A549 treated with CpdA at 1 μM for 4 hours (cell line): Measurements from ENCODE around the gene SDHAF1. TPM values are rescaled to one million over a fixed set of nuclear protein-coding genes. Genes with fewer than 3 reads are reported as not detected.

Experiments
- total RNA-seq: library from RNA; stranded (reverse); fragments of 200-300 nt; extraction: Qiagen RNA extraction; gene quantifications from 5 replicates; pipeline ENCODE4 v1.2.3, GENCODE V29; 2022; ENCODE audit warnings: low read depth

SDHAF1 gene
- 30.3 to 52.4 TPM (median 46.9 TPM) in 5 replicates for total RNA-seq

DNA sequence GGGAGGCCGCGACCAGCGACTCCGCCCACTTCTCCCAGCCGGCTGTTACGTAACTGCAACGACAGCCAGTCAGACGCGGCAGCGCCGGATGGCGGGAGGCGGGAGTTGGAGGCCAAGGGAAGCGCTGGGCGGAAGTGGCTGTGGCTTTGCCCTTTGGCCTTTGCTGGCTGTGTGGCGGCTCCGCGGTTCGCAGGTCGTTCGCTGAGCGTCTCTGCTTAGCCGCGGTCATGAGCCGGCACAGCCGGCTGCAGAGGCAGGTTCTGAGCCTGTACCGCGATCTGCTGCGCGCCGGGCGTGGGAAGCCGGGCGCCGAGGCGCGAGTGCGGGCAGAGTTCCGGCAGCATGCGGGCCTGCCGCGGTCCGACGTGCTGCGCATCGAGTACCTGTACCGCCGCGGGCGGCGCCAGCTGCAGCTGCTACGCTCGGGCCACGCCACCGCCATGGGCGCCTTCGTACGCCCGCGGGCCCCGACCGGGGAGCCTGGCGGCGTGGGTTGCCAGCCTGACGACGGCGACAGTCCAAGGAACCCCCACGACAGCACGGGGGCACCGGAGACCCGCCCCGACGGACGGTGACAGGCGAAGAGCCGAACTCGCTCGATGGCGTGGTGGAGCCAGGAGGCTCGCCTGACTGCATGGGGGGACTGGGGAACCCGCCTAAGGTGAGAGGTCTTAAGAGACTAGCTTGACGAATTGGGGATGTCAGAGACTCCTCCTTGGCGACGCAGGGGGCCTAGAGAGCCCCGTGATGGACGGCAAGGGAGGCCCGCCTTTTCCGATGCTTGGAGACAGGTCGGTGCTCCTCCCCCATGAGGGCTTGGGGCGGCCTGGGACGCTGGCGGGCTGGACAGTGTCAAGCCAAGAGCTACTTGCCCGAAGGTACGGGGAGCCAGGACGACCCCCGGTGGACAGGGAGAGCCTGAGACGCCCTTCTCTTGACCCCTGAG is at the start of gene SDHAF1:
SDHAF1 (plus strand) TSS at position 141 of the 946 bp plus-strand sequence; CDS start at position 228, 87 bp downstream.

DNA sequence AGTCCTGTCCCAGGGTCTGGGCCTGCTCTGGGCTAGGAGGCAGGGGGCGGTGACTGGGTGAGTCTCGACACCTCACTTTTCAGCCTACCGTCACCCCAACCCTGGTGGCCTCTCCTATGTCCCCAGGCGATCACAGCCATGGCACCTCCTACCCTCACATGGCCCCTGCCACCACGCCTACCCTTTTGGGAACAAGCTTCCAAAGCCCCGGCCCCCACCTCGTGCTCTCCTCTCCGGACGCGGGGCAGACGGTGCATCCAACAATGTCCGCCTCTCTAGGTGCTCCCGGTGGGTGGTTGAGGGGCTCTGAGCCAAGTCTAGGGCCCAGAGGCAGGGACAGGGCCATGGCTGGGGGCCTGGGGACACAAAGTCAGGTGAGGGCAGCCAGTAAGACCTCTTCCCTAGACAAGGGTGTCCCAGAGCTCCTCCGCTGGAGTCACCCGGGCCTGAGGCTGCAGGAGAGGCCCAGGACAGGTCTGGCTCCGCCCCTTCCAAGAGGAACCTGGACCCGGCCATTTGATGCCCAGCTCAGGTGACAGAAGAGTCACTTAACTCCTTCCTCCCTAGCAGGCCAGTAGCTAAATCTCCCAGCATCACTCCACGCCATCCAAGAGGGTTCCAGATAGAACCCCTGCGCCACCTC is 13.5 kb downstream of the SDHAF1 start, which contains the start of gene SYNE4:
SYNE4 (minus strand) TSS at position 478 of the 643 bp plus-strand sequence; CDS start at position 346, 132 bp downstream.

DNA sequence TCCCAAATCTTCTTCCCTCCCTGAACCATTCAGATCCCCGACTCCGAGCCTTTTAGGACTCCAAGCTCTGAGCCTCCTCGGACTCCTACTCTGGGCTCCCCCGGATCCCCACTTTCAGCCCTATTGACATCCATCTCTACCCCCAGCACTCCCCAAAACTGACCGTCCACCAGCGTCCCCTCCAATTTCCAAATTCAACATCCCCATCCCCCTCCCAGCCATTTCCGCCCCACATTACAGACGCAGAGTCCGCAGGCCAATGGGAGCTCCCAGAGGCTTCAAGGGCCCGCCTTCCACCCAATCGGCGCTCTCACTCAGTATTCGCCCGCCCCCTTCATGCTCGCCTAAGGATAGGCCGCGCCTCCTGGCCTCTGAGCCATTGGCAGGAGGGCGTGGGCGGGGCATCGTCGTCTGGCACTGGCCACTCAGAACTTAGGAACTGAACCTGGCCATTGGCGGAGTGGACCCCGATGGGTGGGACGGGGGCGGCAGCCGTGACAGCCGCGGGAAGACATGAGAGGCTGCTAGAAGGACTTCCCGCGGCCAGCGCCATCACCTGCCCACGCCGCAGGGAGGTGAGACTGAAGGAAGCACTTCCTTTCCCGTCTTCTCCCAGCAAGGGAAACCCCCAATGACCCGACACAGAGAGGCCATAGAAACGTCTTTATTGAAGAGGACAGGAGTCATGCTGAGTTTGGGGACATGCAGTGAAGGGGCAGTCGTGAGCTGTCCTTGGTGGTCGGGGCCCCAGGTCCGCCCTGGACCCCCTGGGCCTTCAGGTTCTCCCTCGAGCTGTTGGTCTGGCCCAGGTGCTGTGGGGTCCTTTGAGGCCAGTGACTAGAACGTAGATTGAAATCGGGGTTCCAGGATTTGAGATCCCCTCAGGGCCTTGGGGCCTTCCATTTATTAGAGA is 19.3 kb downstream of the SDHAF1 start, which contains the start of gene ALKBH6:
ALKBH6 (minus strand) TSS at position 202 of the 913 bp plus-strand sequence. CDS start 816 bp downstream, outside the sequence.

DNA sequence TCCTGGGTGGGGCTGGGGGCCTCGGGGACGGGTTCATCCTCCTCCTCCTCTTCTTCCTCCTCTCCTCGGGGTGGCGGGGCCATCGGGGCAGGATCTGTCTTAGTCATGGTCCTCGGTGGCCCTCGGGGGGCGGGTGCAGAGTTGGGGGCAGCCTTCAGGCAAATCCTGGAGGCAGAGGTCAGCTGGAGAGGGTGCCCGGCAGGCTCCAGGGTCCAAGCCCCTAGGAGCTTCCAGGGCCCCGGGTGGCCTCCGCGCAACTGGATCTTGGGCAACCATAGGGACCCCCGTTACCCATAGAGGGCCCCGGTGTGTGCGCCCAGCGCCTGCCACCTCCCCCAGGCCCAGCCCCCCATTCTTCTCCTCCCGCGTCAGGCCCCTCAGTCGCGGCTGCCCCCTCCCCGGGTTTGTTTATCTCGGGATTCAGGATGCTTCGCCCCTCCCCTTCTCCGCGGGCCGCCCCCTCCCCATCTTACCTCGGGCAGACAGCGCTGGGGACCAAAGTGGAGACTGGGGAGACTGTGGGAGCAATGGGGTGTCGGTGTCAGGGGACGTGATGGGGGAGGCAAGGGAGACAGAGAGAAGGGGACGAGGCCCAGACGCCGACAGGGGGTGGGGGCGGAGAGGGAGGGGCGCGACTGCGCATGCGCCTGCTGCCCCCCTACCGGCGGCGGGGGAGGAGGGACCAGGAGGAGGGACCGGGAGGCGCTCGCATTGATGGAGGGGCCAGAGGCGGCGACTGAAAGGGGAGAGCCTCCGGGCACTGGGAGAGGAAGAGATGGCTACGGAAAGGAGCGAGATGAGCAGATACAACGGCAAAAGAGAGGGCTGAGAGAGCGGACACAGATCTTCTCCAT is 37.5 kb downstream of the SDHAF1 start, which contains the start of gene CLIP3:
CLIP3 (minus strand) TSS at position 623 of the 854 bp plus-strand sequence; CDS start at position 107, 516 bp downstream.

Other genes starting within 250 kb of the SDHAF1 start
- 26.6 to 28.4 TPM (median 27.0 TPM) in 5 replicates for gene U2AF1L4, start 249.8 kb upstream of the SDHAF1 start, total RNA-seq
- gene PSENEN, start 249.5 kb upstream of the SDHAF1 start, total RNA-seq = 278 to 327 TPM (median 289 TPM) in 5 replicates
- gene LIN37, start 246.6 kb upstream of the SDHAF1 start, total RNA-seq = 17.4 to 27.7 TPM (median 23.3 TPM) in 5 replicates
- 0.26 to 0.50 TPM (median 0.38 TPM) in 5 replicates for gene HSPB6, start 238.2 kb upstream of the SDHAF1 start, total RNA-seq
- 23.9 to 34.7 TPM (median 27.4 TPM) in 5 replicates for gene PROSER3, start 237.0 kb upstream of the SDHAF1 start, total RNA-seq
- gene ARHGAP33, start 219.6 kb upstream of the SDHAF1 start, total RNA-seq = 3.5 to 8.1 TPM (median 5.6 TPM) in 5 replicates
- gene PRODH2, start 182.3 kb upstream of the SDHAF1 start, total RNA-seq = 0.17 to 0.50 TPM (median 0.25 TPM) in 5 replicates
- 0.41 to 0.83 TPM (median 0.49 TPM) in 5 replicates for gene NPHS1, start 142.7 kb upstream of the SDHAF1 start, total RNA-seq
- 0.47 to 0.65 TPM (median 0.51 TPM) in 5 replicates for gene KIRREL2, start 138.3 kb upstream of the SDHAF1 start, total RNA-seq
- 66.5 to 99.5 TPM (median 89.7 TPM) in 5 replicates for gene APLP1, start 126.6 kb upstream of the SDHAF1 start, total RNA-seq
- 6.9 to 9.4 TPM (median 8.2 TPM) in 5 replicates for gene NFKBID, start 94.6 kb upstream of the SDHAF1 start, total RNA-seq
- gene HCST, start 92.7 kb upstream of the SDHAF1 start, total RNA-seq = 0.40 to 0.81 TPM (median 0.57 TPM) in 4 of 5 replicates, not detected in the other
- gene TYROBP, start 86.9 kb upstream of the SDHAF1 start, total RNA-seq = not detected in 5 replicates
- 16.7 to 26.3 TPM (median 20.5 TPM) in 5 replicates for gene LRFN3, start 58.8 kb upstream of the SDHAF1 start, total RNA-seq
- 0.23 to 0.50 TPM (median 0.36 TPM) in 4 of 5 replicates, not detected in the other for gene SYNE4, start 13.6 kb downstream of the SDHAF1 start, total RNA-seq
- 23.1 to 33.9 TPM (median 26.5 TPM) in 5 replicates for gene ALKBH6, start 19.0 kb downstream of the SDHAF1 start, total RNA-seq
- gene CLIP3, start 37.7 kb downstream of the SDHAF1 start, total RNA-seq = 0.83 to 1.4 TPM (median 1.0 TPM) in 5 replicates
- 4.1 to 7.8 TPM (median 6.5 TPM) in 5 replicates for gene THAP8, start 59.1 kb downstream of the SDHAF1 start, total RNA-seq
- gene WDR62, start 59.7 kb downstream of the SDHAF1 start, total RNA-seq = 21.2 to 28.4 TPM (median 26.8 TPM) in 5 replicates
- 0.17 to 0.43 TPM (median 0.23 TPM) in 3 of 5 replicates, not detected in the others for gene OVOL3, start 116.0 kb downstream of the SDHAF1 start, total RNA-seq
- 229 to 258 TPM (median 242 TPM) in 5 replicates for gene POLR2I, start 119.7 kb downstream of the SDHAF1 start, total RNA-seq
- 395 to 543 TPM (median 523 TPM) in 5 replicates for gene TBCB, start 120.3 kb downstream of the SDHAF1 start, total RNA-seq
- 1,446 to 2,206 TPM (median 2,101 TPM) in 5 replicates for gene CAPNS1, start 144.9 kb downstream of the SDHAF1 start, total RNA-seq
- gene COX7A1, start 157.3 kb downstream of the SDHAF1 start, total RNA-seq = not detected in 5 replicates
- gene ZNF565, start 219.5 kb downstream of the SDHAF1 start, total RNA-seq = 3.9 to 4.8 TPM (median 4.0 TPM) in 5 replicates
- 118 to 190 TPM (median 125 TPM) in 5 replicates for gene ZNF146, start 219.9 kb downstream of the SDHAF1 start, total RNA-seq